ENCODE results near the gene ERV3-1.
"Not testable (repeated sequence)": the region's sequence is repeated elsewhere in the genome, so short reads cannot be mapped to it uniquely, and the experiment has no call there.

- TF ChIP-seq, protein P1, sequence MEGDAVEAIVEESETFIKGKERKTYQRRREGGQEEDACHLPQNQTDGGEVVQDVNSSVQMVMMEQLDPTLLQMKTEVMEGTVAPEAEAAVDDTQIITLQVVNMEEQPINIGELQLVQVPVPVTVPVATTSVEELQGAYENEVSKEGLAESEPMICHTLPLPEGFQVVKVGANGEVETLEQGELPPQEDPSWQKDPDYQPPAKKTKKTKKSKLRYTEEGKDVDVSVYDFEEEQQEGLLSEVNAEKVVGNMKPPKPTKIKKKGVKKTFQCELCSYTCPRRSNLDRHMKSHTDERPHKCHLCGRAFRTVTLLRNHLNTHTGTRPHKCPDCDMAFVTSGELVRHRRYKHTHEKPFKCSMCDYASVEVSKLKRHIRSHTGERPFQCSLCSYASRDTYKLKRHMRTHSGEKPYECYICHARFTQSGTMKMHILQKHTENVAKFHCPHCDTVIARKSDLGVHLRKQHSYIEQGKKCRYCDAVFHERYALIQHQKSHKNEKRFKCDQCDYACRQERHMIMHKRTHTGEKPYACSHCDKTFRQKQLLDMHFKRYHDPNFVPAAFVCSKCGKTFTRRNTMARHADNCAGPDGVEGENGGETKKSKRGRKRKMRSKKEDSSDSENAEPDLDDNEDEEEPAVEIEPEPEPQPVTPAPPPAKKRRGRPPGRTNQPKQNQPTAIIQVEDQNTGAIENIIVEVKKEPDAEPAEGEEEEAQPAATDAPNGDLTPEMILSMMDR (IDR thresholded peaks at IDR 0.05 in 2 of 3, conservative IDR thresholded peaks at IDR 0.05 in 1 of 3; ENCODE audit: borderline replicate concordance in 1 of 3, insufficient read depth in 1 of 3, low read depth in 2 of 3, low read length in 2 of 3): not testable (repeated sequence)
- TF ChIP-seq POLR2A (IDR thresholded peaks at IDR 0.05; ENCODE audit: borderline replicate concordance, extremely low read depth, insufficient read depth, insufficient read length); YY1 (IDR thresholded peaks at IDR 0.05; ENCODE audit: extremely low read depth, insufficient replicate concordance, low read depth, low read length); MAX (IDR thresholded peaks at IDR 0.05); EZH2 (IDR thresholded peaks at IDR 0.05); CBX3 (IDR thresholded peaks at IDR 0.05; ENCODE audit: low read depth); JUND (IDR thresholded peaks at IDR 0.05): not testable (repeated sequence)
- TF ChIP-seq, protein P2, sequence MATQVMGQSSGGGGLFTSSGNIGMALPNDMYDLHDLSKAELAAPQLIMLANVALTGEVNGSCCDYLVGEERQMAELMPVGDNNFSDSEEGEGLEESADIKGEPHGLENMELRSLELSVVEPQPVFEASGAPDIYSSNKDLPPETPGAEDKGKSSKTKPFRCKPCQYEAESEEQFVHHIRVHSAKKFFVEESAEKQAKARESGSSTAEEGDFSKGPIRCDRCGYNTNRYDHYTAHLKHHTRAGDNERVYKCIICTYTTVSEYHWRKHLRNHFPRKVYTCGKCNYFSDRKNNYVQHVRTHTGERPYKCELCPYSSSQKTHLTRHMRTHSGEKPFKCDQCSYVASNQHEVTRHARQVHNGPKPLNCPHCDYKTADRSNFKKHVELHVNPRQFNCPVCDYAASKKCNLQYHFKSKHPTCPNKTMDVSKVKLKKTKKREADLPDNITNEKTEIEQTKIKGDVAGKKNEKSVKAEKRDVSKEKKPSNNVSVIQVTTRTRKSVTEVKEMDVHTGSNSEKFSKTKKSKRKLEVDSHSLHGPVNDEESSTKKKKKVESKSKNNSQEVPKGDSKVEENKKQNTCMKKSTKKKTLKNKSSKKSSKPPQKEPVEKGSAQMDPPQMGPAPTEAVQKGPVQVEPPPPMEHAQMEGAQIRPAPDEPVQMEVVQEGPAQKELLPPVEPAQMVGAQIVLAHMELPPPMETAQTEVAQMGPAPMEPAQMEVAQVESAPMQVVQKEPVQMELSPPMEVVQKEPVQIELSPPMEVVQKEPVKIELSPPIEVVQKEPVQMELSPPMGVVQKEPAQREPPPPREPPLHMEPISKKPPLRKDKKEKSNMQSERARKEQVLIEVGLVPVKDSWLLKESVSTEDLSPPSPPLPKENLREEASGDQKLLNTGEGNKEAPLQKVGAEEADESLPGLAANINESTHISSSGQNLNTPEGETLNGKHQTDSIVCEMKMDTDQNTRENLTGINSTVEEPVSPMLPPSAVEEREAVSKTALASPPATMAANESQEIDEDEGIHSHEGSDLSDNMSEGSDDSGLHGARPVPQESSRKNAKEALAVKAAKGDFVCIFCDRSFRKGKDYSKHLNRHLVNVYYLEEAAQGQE (IDR thresholded peaks at IDR 0.05; ENCODE audit: low read depth): not testable (repeated sequence)
Observed at GRCh38 chr7:65036526-65036925, 30.0 kb upstream of the ERV3-1 start.

Measured in HCT116 (cell line).